Mesenchymal stem cell (in vitro differentiated cells and primary cell): ENCODE results near the gene EIF4E3.
A peak's percentile ranks its signal among the peaks of the same experiment; 100 is the strongest.

Source experiments
- DNase-seq: peaks from one replicate; pipeline ENCODE4 v3.0.0-alpha.2; 2013
- H2AFZ ChIP-seq: one replicate; pipeline ENCODE4 v1.6.1; 2013; ENCODE audit warnings: low read depth, mild to moderate bottlenecking, control low read depth, inconsistent platforms, low read length, moderate library complexity
- H2AK5ac ChIP-seq: 2 replicates; pipeline ENCODE4 v1.6.1; 2013; ENCODE audit warnings: low read length, moderate library complexity, mild to moderate bottlenecking, inconsistent platforms; ENCODE audit not compliant: severe bottlenecking
- H2BK120ac ChIP-seq: one replicate; pipeline ENCODE4 v1.6.1; 2013; ENCODE audit warnings: low read depth, mild to moderate bottlenecking, inconsistent platforms, low read length, moderate library complexity
- H2BK12ac ChIP-seq, 2 experiments: one replicate each; pipeline ENCODE4 v1.6.1; 2013; ENCODE audit warnings: inconsistent platforms in 2 of 2, low read length in 2 of 2, mild to moderate bottlenecking in 2 of 2, moderate library complexity in 2 of 2, control low read depth in 1 of 2
- H2BK15ac ChIP-seq: one replicate; pipeline ENCODE4 v1.6.1; 2013; ENCODE audit warnings: mild to moderate bottlenecking, low read depth, inconsistent platforms; ENCODE audit not compliant: poor library complexity, severe bottlenecking
- H2BK5ac ChIP-seq: 2 replicates; pipeline ENCODE4 v1.6.1; 2013; ENCODE audit warnings: low read depth, mild to moderate bottlenecking, low read length, control low read depth, inconsistent platforms; ENCODE audit not compliant: poor library complexity, severe bottlenecking
- H3K14ac ChIP-seq, 2 experiments: one replicate each; pipeline ENCODE4 v1.6.1; 2013; ENCODE audit warnings: inconsistent platforms in 2 of 2, low read length in 2 of 2, control low read depth in 1 of 2, mild to moderate bottlenecking in 1 of 2, moderate library complexity in 1 of 2
- H3K18ac ChIP-seq, 2 experiments: one replicate each; pipeline ENCODE4 v1.6.1; 2013; ENCODE audit warnings: inconsistent platforms in 2 of 2, low read length in 2 of 2, control low read depth in 1 of 2, low read depth in 1 of 2, mild to moderate bottlenecking in 1 of 2
- H3K23ac ChIP-seq, 2 experiments: one replicate each; pipeline ENCODE4 v1.6.1; 2013; ENCODE audit warnings: inconsistent platforms in 2 of 2, low read length in 2 of 2, mild to moderate bottlenecking in 2 of 2, moderate library complexity in 2 of 2, control low read depth in 1 of 2
- H3K27ac ChIP-seq: 2 replicates; pipeline ENCODE4 v1.5.1; 2013; ENCODE audit warnings: mild to moderate bottlenecking, moderate library complexity, low read length, control low read depth, inconsistent platforms; ENCODE audit not compliant: poor library complexity, severe bottlenecking
- H3K27me3 ChIP-seq, 2 experiments: 2 replicates each; pipeline versions ENCODE4 v1.6.1 to v1.7.0; 2013; ENCODE audit warnings: low read length in 2 of 2, mild to moderate bottlenecking in 2 of 2, moderate library complexity in 2 of 2, control low read depth in 1 of 2, inconsistent platforms in 1 of 2; ENCODE audit not compliant: control insufficient read depth in 1 of 2, insufficient read depth in 1 of 2
- H3K36me3 ChIP-seq, 2 experiments: 2 replicates each; pipeline versions ENCODE4 v1.6.1 to v1.7.0; 2013; ENCODE audit warnings: low read length in 2 of 2, control low read depth in 1 of 2, inconsistent platforms in 1 of 2, low read depth in 1 of 2, mild to moderate bottlenecking in 1 of 2; ENCODE audit not compliant: insufficient read depth in 2 of 2, control insufficient read depth in 1 of 2
- H3K4ac ChIP-seq, 2 experiments: one replicate each; pipeline ENCODE4 v1.6.1; 2013; ENCODE audit warnings: inconsistent platforms in 2 of 2, low read length in 2 of 2, mild to moderate bottlenecking in 2 of 2, moderate library complexity in 2 of 2, control low read depth in 1 of 2, low read depth in 1 of 2
- H3K4me1 ChIP-seq: 2 replicates; pipeline ENCODE4 v1.6.1; 2013; ENCODE audit warnings: low read depth, low read length, control low read depth; ENCODE audit not compliant: control insufficient read depth, insufficient read depth
- H3K4me2 ChIP-seq: 2 replicates; pipeline ENCODE4 v1.6.1; 2013; ENCODE audit warnings: low read length, mild to moderate bottlenecking, inconsistent platforms; ENCODE audit not compliant: poor library complexity, severe bottlenecking
- H3K4me3 ChIP-seq, 2 experiments: 2 replicates each; pipeline versions ENCODE4 v1.5.1 to v1.7.0; 2013; ENCODE audit warnings: low read length in 2 of 2, mild to moderate bottlenecking in 2 of 2, control low read depth in 1 of 2, low read depth in 1 of 2; ENCODE audit not compliant: insufficient read depth in 1 of 2
- H3K79me1 ChIP-seq: replicated peaks from 2 replicates; pipeline ENCODE4 v1.6.1; 2013; ENCODE audit warnings: mild to moderate bottlenecking, control low read depth, low read length, inconsistent platforms; ENCODE audit not compliant: poor library complexity, severe bottlenecking
- H3K9ac ChIP-seq: 2 replicates; pipeline ENCODE4 v1.7.0; 2013; ENCODE audit warnings: mild to moderate bottlenecking, low read length, moderate library complexity
- H3K9me3 ChIP-seq: 2 replicates; pipeline ENCODE4 v1.7.0; 2013; ENCODE audit warnings: mild to moderate bottlenecking, low read length; ENCODE audit not compliant: control insufficient read depth
- H4K8ac ChIP-seq: one replicate; pipeline ENCODE4 v1.6.1; 2013; ENCODE audit warnings: inconsistent platforms, mild to moderate bottlenecking, low read length, moderate library complexity
- H4K91ac ChIP-seq: one replicate; pipeline ENCODE4 v1.6.1; 2013; ENCODE audit warnings: mild to moderate bottlenecking, low read length, inconsistent platforms
- WGBS: methylation state at CpG from one replicate; pipeline ENCODE4 v1.1.7; 2013; ENCODE audit warnings: mixed read lengths; 5-methylcytosine and 5-hydroxymethylcytosine counted together

The EIF4E3 gene

DNA sequence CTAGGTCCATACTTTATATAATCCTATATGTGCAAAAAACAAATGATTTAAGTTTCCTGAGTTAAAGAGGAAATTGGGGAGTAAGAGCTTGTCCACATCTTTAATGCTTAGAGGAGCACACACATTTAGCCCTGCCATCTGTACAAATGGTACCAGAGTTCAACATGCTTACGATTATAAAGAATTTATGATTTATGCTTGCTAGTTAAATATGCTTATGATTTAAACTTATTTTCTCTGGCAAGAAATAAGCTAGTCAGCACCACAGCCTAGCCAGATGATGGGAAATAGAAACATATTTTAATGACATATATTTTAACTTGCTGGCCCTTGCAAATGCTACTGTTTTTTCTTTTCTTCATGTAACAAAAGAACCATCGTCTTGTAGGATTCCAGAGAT lies 48.3 kb downstream of the EIF4E3 start:
- Histone ChIP-seq H3K9me3 (no peaks in the 10 kb centered on the region), H3K9ac (no peak overlapping the region), H3K23ac (no peak overlapping the region), H3K27me3 (no peaks in the 10 kb centered on the region), H4K91ac (no peak overlapping the region), H2BK15ac (no peak overlapping the region), H2BK12ac (no peak overlapping the region), H3K18ac (no peak overlapping the region), H2AK5ac (no peak overlapping the region), H3K4me2 (no peak overlapping the region), H2AFZ (no peak overlapping the region), H3K36me3 (no peaks in the 10 kb centered on the region), H3K79me1 (no peaks in the 10 kb centered on the region), H3K4me3 (no peak overlapping the region), H2BK5ac (no peak overlapping the region), H3K27ac (no peak overlapping the region), H3K4ac (no peak overlapping the region), H3K14ac (no peak overlapping the region), H4K8ac (no peak overlapping the region), H2BK120ac (no peak overlapping the region), H3K4me1 (peaks cover 5% of the 10 kb centered on the region)
- DNase-seq = no peak
- WGBS = 100% methylated on average over 1 of the region's 2 CpGs

DNA sequence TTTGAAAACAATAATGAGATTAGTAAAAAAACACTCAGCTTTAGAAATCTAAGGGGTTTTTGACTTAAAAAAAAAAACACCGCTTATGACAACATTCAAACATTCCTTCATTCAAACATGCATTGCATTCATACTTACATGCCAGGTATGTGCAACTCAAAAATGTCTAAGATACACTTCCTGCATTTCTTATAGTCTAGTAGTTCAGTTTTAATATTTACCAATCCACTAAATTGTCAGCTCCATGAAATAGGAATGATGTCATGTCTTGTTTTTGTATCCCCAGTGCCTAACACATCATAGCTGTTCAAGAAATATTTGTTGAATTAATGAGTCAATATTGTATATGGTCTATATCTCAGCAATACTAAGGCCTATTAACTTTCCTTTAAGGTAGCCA lies 51.7 kb downstream of the EIF4E3 start:
- Histone ChIP-seq H3K18ac (no peak overlapping the region), H2BK120ac (no peak overlapping the region), H4K8ac (no peak overlapping the region), H3K27ac (no peak overlapping the region), H3K14ac (no peak overlapping the region), H2BK15ac (no peak overlapping the region), H3K9ac (no peak overlapping the region), H3K27me3 (no peaks in the 10 kb centered on the region), H3K4me2 (no peak overlapping the region), H3K4me1 (peaks cover 10% of the 10 kb centered on the region), H3K36me3 (no peaks in the 10 kb centered on the region), H2AFZ (no peak overlapping the region), H3K23ac (no peak overlapping the region), H2AK5ac (no peak overlapping the region), H3K79me1 (no peaks in the 10 kb centered on the region), H3K9me3 (no peaks in the 10 kb centered on the region), H3K4me3 (no peak overlapping the region), H3K4ac (no peak overlapping the region), H2BK5ac (no peak overlapping the region), H2BK12ac (no peak overlapping the region), H4K91ac (no peak overlapping the region)
- no peak for DNase-seq
- WGBS = 100% methylated on average over 1 of the region's 1 CpG

DNA sequence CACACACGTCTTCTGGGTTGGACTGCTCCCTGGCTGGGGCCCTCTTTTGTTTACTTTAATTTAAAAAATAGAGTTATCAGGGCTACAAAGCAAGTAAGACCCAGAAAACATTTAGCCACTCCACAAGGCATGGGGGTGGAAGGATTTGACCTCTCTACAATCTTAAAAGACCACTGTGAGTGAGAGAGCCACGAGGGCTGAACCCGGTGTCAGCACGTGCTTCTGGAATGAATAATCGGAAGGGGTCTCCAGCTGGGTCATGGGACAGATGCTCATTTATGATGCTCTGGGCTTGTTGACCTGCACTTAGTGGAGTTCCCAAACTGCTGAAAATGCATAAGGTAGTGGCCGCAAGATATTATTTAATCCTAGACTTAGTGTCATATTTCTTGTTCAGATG lies 52.4 kb downstream of the EIF4E3 start:
- H4K8ac ChIP-seq = no peak overlapping the region
- no peak overlapping the region for H3K4ac ChIP-seq
- 53% methylated on average over 4 of the region's 6 CpGs for WGBS
- H3K4me1 ChIP-seq = peaks cover 10% of the 10 kb centered on the region
- peak overlapping the region; percentile 79 for H3K27ac ChIP-seq
- H2BK120ac ChIP-seq = no peak overlapping the region
- peak overlapping the region; percentile 35 for H2BK5ac ChIP-seq
- no peaks in the 10 kb centered on the region for H3K36me3 ChIP-seq
- no peak overlapping the region for H2BK15ac ChIP-seq
- no peak overlapping the region for H2BK12ac ChIP-seq
- DNase-seq = no peak
- no peak overlapping the region for H3K14ac ChIP-seq
- H3K23ac ChIP-seq = no peak overlapping the region
- H2AK5ac ChIP-seq = peak overlapping the region; percentile 90
- H3K4me2 ChIP-seq = no peak overlapping the region
- H3K27me3 ChIP-seq = no peaks in the 10 kb centered on the region
- H3K79me1 ChIP-seq = no peaks in the 10 kb centered on the region
- H4K91ac ChIP-seq = no peak overlapping the region
- H3K9ac ChIP-seq = no peak overlapping the region
- no peak overlapping the region for H3K4me3 ChIP-seq
- H3K18ac ChIP-seq = no peak overlapping the region
- no peak overlapping the region for H2AFZ ChIP-seq
- H3K9me3 ChIP-seq = no peaks in the 10 kb centered on the region

DNA sequence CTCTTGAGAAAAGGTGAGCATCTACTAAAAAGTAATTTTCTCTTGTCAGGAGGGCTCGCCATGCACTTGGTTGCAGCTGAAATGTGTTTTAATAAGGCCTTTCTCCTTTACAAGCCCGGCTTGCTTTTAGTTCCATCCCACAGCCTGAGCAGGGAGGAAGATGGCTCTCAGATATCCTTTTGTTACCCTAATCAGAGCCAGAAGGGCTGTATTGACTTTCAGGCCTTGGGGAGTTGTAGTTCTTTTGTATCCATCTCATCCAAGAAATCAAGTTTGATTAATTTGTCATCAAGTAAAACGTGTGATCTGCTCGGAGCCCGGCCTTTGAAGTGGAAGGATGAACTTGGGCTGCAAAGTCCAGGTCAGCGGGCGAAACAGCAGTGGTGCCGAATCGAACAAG lies 52.9 kb downstream of the EIF4E3 start:
- no peak overlapping the region for H3K23ac ChIP-seq
- WGBS = 83% methylated on average over 9 of the region's 9 CpGs
- no peak overlapping the region for H3K9ac ChIP-seq
- H3K4me1 ChIP-seq = peaks cover 10% of the 10 kb centered on the region
- peak overlapping the region; percentile 79 for H3K27ac ChIP-seq
- no peak overlapping the region for H2BK12ac ChIP-seq
- H3K4ac ChIP-seq = no peak overlapping the region
- no peaks in the 10 kb centered on the region for H3K9me3 ChIP-seq
- H3K4me2 ChIP-seq = no peak overlapping the region
- H2AFZ ChIP-seq = no peak overlapping the region
- H2AK5ac ChIP-seq = peak overlapping the region; percentile 14
- no peaks in the 10 kb centered on the region for H3K27me3 ChIP-seq
- no peaks in the 10 kb centered on the region for H3K36me3 ChIP-seq
- no peak overlapping the region for H3K18ac ChIP-seq
- H3K79me1 ChIP-seq = no peaks in the 10 kb centered on the region
- H2BK120ac ChIP-seq = no peak overlapping the region
- H3K14ac ChIP-seq = no peak overlapping the region
- H2BK15ac ChIP-seq = no peak overlapping the region
- no peak overlapping the region for H2BK5ac ChIP-seq
- no peak overlapping the region for H3K4me3 ChIP-seq
- H4K91ac ChIP-seq = no peak overlapping the region
- DNase-seq = no peak
- no peak overlapping the region for H4K8ac ChIP-seq
